Mammary epithelial cell (primary cell): ENCODE results near the gene NEGR1.

Source experiments
- EZH2 ChIP-seq: IDR thresholded peaks from 2 replicates; pipeline ENCODE4 v1.6.1; 2012; ENCODE audit warnings: low read length, inconsistent platforms, borderline replicate concordance
- TF ChIP-seq, protein P1 (sequence below), 2 donors: IDR thresholded peaks in 1 of 2; conservative IDR thresholded peaks in 1 of 2; 2 replicates each; pipeline ENCODE4 v1.5.1; 2011 to 2012; ENCODE audit warnings: inconsistent platforms in 2 of 2, low read length in 2 of 2, mild to moderate bottlenecking in 2 of 2, control low read depth in 1 of 2, low read depth in 1 of 2; ENCODE audit not compliant: insufficient read depth in 1 of 2; ENCODE audit errors: extremely low read depth in 1 of 2

DNA sequence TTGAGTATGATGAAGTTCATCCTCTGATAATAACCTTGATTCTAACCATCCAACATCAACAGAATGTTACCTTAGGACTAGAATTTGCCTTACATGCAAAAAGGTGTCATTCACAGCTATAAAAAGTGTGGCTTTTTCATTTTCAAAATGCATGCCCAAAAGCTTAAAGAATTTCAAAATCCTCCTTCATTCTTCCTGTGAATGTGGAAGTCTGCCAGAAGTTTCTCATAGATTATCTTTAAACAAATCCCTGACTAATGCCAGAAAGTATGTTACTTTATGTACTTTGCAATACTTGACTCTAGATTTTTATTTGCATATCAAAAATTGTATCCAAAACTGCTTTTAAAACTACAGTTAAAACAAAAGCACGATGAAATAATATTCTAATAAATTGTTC, 930.9 kb downstream of the NEGR1 start:
- TF ChIP-seq, protein P1, sequence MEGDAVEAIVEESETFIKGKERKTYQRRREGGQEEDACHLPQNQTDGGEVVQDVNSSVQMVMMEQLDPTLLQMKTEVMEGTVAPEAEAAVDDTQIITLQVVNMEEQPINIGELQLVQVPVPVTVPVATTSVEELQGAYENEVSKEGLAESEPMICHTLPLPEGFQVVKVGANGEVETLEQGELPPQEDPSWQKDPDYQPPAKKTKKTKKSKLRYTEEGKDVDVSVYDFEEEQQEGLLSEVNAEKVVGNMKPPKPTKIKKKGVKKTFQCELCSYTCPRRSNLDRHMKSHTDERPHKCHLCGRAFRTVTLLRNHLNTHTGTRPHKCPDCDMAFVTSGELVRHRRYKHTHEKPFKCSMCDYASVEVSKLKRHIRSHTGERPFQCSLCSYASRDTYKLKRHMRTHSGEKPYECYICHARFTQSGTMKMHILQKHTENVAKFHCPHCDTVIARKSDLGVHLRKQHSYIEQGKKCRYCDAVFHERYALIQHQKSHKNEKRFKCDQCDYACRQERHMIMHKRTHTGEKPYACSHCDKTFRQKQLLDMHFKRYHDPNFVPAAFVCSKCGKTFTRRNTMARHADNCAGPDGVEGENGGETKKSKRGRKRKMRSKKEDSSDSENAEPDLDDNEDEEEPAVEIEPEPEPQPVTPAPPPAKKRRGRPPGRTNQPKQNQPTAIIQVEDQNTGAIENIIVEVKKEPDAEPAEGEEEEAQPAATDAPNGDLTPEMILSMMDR (conservative IDR thresholded peaks at IDR 0.05 in 1 of 2, IDR thresholded peaks at IDR 0.05 in 1 of 2; ENCODE audit: extremely low read depth in 1 of 2, insufficient read depth in 1 of 2, low read depth in 1 of 2, low read length in 2 of 2): no peak
- TF ChIP-seq EZH2: no peak
